K562 (cell line): ENCODE measurements around the gene VSNL1. TPM values are rescaled to one million over a fixed set of nuclear protein-coding genes. Genes with fewer than 3 reads are reported as not detected.

Source experiments
- ATAC-seq: fragments of 200-7000 bp; cut with Tn5 transposase; 3 replicates; pipeline ENCODE4 v1.9.1; 2020; ENCODE audit warnings: moderate library complexity
- BruUV-seq: library from RNA; stranded (reverse); fragments of 400-500 nt; replicated peaks from 2 replicates; lab custom pipeline; 2021; lab: Mats Ljungman, UMichigan
- CTCF ChIA-PET: fragments of 300-600 bp; formaldehyde crosslinking; extraction: SDS; loops from one replicate; lab custom pipeline; 2021; ENCODE audit warnings: low intra/inter-chr PET ratio; lab: Yijun Ruan, JAX
- POLR2A ChIA-PET: fragments of 300-600, 350-650 bp; sonication (Branson Sonifier 250); formaldehyde crosslinking; extraction: SDS; loops from one replicate; lab custom pipeline; 2021; ENCODE audit warnings: antibody characterized with exemption, inconsistent platforms; lab: Yijun Ruan, JAX
- DNase-seq, 4 experiments: peaks; one replicate each; pipeline versions ENCODE4 v3.0.0 to v3.0.0-alpha.2; 2011 to 2018; ENCODE audit warnings: low spot score in 3 of 4, mixed read lengths in 3 of 4; ENCODE audit errors: extremely low read depth in 1 of 4
- FAIRE-seq: peaks from 2 replicates; lab custom pipeline; 2011; peaks lifted over from hg19 to GRCh38; lab: Jason Lieb, UNC
- H2AFZ ChIP-seq: 2 replicates; pipeline ENCODE4 v1.6.0; 2011; ENCODE audit warnings: low read depth, low read length, control low read depth, inconsistent platforms
- H3K27ac ChIP-seq: fragments of 200-600 bp; 3 replicates; pipeline ENCODE4 v1.8.0; 2011; ENCODE audit warnings: low read depth, mild to moderate bottlenecking, control low read depth, inconsistent platforms, low read length, moderate library complexity, mixed read lengths; ENCODE audit errors: extremely low read depth
- H3K27me3 ChIP-seq, 2 experiments: fragments of 300-600 bp in 1 of 2; 2 replicates in 1 of 2; 3 replicates in 1 of 2; pipeline versions ENCODE4 v1.6.0 to v1.8.0; 2011; ENCODE audit warnings: inconsistent platforms in 2 of 2, low read length in 2 of 2, mild to moderate bottlenecking in 1 of 2, mixed read lengths in 1 of 2, moderate library complexity in 1 of 2; ENCODE audit not compliant: control insufficient read depth in 2 of 2, insufficient read depth in 2 of 2
- H3K36me3 ChIP-seq: fragments of 300-600 bp; 3 replicates; pipeline ENCODE4 v1.8.0; 2011; ENCODE audit warnings: mild to moderate bottlenecking, low read length, inconsistent platforms; ENCODE audit not compliant: control insufficient read depth, insufficient read depth
- H3K4me1 ChIP-seq, 2 experiments: fragments of 200-600 bp in 1 of 2; replicated peaks in 1 of 2; 2 replicates in 1 of 2; 3 replicates in 1 of 2; pipeline versions ENCODE4 v1.5.1 to v1.8.0; 2011; ENCODE audit warnings: inconsistent platforms in 2 of 2, low read length in 2 of 2, mild to moderate bottlenecking in 1 of 2, mixed read lengths in 1 of 2, moderate library complexity in 1 of 2; ENCODE audit not compliant: control insufficient read depth in 2 of 2, insufficient read depth in 2 of 2
- H3K4me2 ChIP-seq: 2 replicates; pipeline ENCODE4 v1.6.1; 2011; ENCODE audit warnings: low read length, control low read depth, inconsistent platforms, mixed read lengths; ENCODE audit not compliant: insufficient read depth
- H3K4me3 ChIP-seq: fragments of 200-600 bp; sonication (generic), shearing (Covaris generic); 2 replicates; pipeline ENCODE4 v1.5.1; 2016; ENCODE audit warnings: control low read depth, inconsistent platforms
- H3K79me2 ChIP-seq: fragments of 200-600 bp; 3 replicates; pipeline ENCODE4 v1.8.0; 2011; ENCODE audit warnings: low read length, inconsistent platforms; ENCODE audit not compliant: control insufficient read depth, insufficient read depth
- H3K9ac ChIP-seq, 2 experiments: 2 replicates each; pipeline versions ENCODE4 v1.6.0 to v1.6.1; 2011; ENCODE audit warnings: low read depth in 2 of 2, low read length in 2 of 2, control low read depth in 1 of 2, inconsistent platforms in 1 of 2, mild to moderate bottlenecking in 1 of 2, mixed read lengths in 1 of 2; ENCODE audit not compliant: insufficient read depth in 1 of 2
- H3K9me1 ChIP-seq: one replicate; pipeline ENCODE4 v1.6.0; 2011; ENCODE audit warnings: inconsistent platforms, mild to moderate bottlenecking, low read length, moderate library complexity; ENCODE audit not compliant: control insufficient read depth, insufficient read depth
- H3K9me3 ChIP-seq: replicated peaks from 2 replicates; pipeline ENCODE4 v1.5.1; 2011; ENCODE audit warnings: low read depth, low read length, inconsistent platforms; ENCODE audit not compliant: control insufficient read depth, insufficient read depth
- H4K20me1 ChIP-seq: replicated peaks from 2 replicates; pipeline ENCODE4 v1.6.1; 2011; ENCODE audit warnings: low read length, inconsistent platforms, mixed read lengths; ENCODE audit not compliant: control insufficient read depth, insufficient read depth
- BRF2 ChIP-seq: IDR thresholded peaks from 3 replicates; pipeline ENCODE4 v1.6.1; 2011; ENCODE audit warnings: borderline replicate concordance, mild to moderate bottlenecking; ENCODE audit not compliant: insufficient read length, insufficient read depth
- C11orf30 ChIP-seq: fragments of 450-650 bp; IDR thresholded peaks from 2 replicates; pipeline ENCODE4 v1.6.1; 2016; ENCODE audit warnings: low read depth, mild to moderate bottlenecking
- MAFF ChIP-seq: IDR thresholded peaks from 2 replicates; pipeline ENCODE4 v1.6.1; 2012; ENCODE audit warnings: low read length, improper control_type of control experiment
- MAFG ChIP-seq: fragments of 450-650 bp; conservative IDR thresholded peaks from 2 replicates; pipeline ENCODE4 v1.6.1; 2016; ENCODE audit warnings: missing genetic modification characterization, missing compliant biosample characterization
- MAFK ChIP-seq: IDR thresholded peaks from 2 replicates; pipeline ENCODE4 v1.6.1; 2011; ENCODE audit warnings: low read length, improper control_type of control experiment
- MTF1 ChIP-seq: fragments of 250-450 bp; sonication (Bioruptor Pico); IDR thresholded peaks from 2 replicates; pipeline ENCODE4 v1.9.0; 2021; ENCODE audit warnings: moderate library complexity, mild to moderate bottlenecking, inconsistent platforms, borderline replicate concordance
- UBTF ChIP-seq, 2 experiments: IDR thresholded peaks; 2 replicates each; pipeline ENCODE4 v1.6.1; 2012; ENCODE audit warnings: improper control_type of control experiment in 2 of 2, low read depth in 2 of 2, low read length in 2 of 2, borderline replicate concordance in 1 of 2
- ZNF316 ChIP-seq: fragments of 450-650 bp; IDR thresholded peaks from 2 replicates; pipeline ENCODE4 v1.6.1; 2016
- WGBS: fragments of 100-300 bp; shearing (Covaris generic); methylation state at CpG from one replicate; pipeline ENCODE4 v1.1.6; 2016; ENCODE audit warnings: low coverage, mixed read lengths; ENCODE audit not compliant: insufficient coverage; ENCODE audit errors: missing lambda C conversion rate; 5-methylcytosine and 5-hydroxymethylcytosine counted together
- in situ Hi-C: fragments of 300-500 bp; cut with MboI; formaldehyde crosslinking; loops from 4 replicates; pipeline ENCODE4 v1.15.0; 2018; ENCODE audit warnings: inconsistent platforms, mixed read lengths
- intact Hi-C: fragments of 100-400 bp; cut with micrococcal nuclease; formaldehyde crosslinking; loops from 2 replicates; pipeline ENCODE4 v1.14.2; 2022
- polyA plus RNA-seq, 8 experiments: library from polyadenylated mRNA; depleted of rRNA in 4 of 8; stranded (reverse) in 5 of 8; unstranded in 3 of 8; fragments of >200 nt; fragmentation: Nextera tagmentation in 2 of 8; fragmentation: Illumina TruSeq in 1 of 8; extraction: Ambion mirVana in 2 of 8; extraction: Trizol in 1 of 8; gene quantifications; 2 replicates each; pipeline versions ENCODE4 v1.2.1 to v1.2.3, GENCODE V29; 2011 to 2014; ENCODE audit warnings: inconsistent platforms in 1 of 8, missing spikeins in 1 of 8
- total RNA-seq, 7 experiments: library from RNA; depleted of rRNA in 6 of 7; stranded (reverse); fragments of >200 nt in 6 of 7; fragmentation: Illumina TruSeq in 2 of 7; extraction: Trizol in 2 of 7; gene quantifications; 2 replicates each; pipeline versions ENCODE4 v1.2.1 to v1.2.3, GENCODE V29; 2011 to 2021; ENCODE audit warnings: low replicate concordance in 1 of 7

Gene VSNL1
- total and polyA plus RNA-seq, 9 of the 15 experiments (the other 6 are each of a cell fraction or from before 2014, with no cell fraction given) = 0.20 TPM; not detected in 8

- FAIRE-seq = no peak
- in situ Hi-C loops (no loop called here), intact Hi-C loops (no loop called here)
- BruUV-seq = no TSS peak
- Histone ChIP-seq H3K4me3 (no peak overlapping the region), H2AFZ (no peak overlapping the region), H3K9me3 (no peaks in the 10 kb centered on the region), H3K9ac (no peak overlapping the region), H3K36me3 (no peaks in the 10 kb centered on the region), H3K4me1 (no peaks in the 10 kb centered on the region), H3K27ac (no peak overlapping the region), H3K4me2 (no peak overlapping the region), H3K9me1 (no peaks in the 10 kb centered on the region), H3K27me3 (peaks cover 7 to 24% of the 10 kb centered on the region in 2 experiments; a peak in 4 of 5 replicates), H4K20me1 (no peaks in the 10 kb centered on the region), H3K79me2 (no peaks in the 10 kb centered on the region)
- CTCF ChIA-PET = no interaction called here
- POLR2A ChIA-PET = no interaction called here
- DNase-seq = no peak
- TF ChIP-seq MTF1 (no peak), C11orf30 (peak; percentile 50), UBTF (IDR thresholded peaks at IDR 0.05; ENCODE audit: borderline replicate concordance in 1 of 2, low read depth in 2 of 2, low read length in 2 of 2) (no peak), MAFG (tag) (peak; percentile 64), ZNF316 (peak; percentile 79), BRF2 (no peak), MAFK (peak; percentile 71), MAFF (peak; percentile 68)
- no peak for ATAC-seq
- WGBS = 0% methylated on average over 1 of the region's 1 CpG
Measured at GRCh38 chr2:17615147-17615546, 74.7 kb downstream of the VSNL1 start.
